HG03135 (cell line): Measurements from ENCODE around the gene JAK2.
"Not testable (repeated sequence)": the region's sequence is repeated elsewhere in the genome, so short reads cannot be mapped to it uniquely, and the experiment has no call there.

Source experiments
- ATAC-seq: cut with Tn5 transposase; IDR thresholded peaks from one replicate; pipeline ENCODE4 v1.9.1; 2021; ENCODE audit warnings: mild to moderate bottlenecking, moderate library complexity; ENCODE audit not compliant: unreplicated experiment

The JAK2 gene

DNA sequence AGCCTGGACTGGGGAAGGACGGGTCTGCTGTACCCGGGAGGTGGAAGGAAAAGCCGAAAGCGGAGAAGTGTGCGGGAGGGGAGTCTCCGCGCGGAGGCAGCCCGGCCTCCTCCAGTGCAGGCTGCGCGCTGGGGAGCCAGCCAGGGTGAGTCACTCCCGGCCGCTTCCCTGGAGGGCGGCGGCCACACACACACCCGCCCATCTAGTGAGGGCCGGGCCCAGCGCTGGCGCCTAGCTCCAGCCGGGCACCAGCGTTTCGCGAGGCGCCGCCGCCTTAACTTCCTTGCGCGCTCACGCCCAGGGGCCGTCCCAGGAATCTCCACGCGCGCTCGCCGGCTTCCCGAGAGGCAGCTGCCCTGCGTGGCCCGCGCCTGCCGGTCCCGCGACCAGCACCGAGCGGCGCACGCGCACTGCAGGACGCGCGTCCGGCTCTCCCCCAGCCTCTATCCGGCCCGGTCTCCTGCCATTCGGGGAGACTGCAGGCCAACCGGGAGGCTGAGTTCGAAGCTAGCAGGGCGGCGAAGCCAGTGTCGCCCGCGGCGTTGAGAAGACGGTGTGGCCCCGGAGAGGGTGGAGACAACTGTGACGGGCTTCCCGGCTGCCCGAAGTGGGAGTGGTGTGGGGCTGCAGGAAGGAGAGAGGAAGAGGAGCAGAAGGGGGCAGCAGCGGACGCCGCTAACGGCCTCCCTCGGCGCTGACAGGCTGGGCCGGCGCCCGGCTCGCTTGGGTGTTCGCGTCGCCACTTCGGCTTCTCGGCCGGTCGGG lies at the start of gene JAK2:
Gene JAK2, plus strand, starts transcription at position 652 of the 765 bp plus-strand sequence. CDS start 36,716 bp downstream, outside the sequence.
- peak; percentile 63 for ATAC-seq

DNA sequence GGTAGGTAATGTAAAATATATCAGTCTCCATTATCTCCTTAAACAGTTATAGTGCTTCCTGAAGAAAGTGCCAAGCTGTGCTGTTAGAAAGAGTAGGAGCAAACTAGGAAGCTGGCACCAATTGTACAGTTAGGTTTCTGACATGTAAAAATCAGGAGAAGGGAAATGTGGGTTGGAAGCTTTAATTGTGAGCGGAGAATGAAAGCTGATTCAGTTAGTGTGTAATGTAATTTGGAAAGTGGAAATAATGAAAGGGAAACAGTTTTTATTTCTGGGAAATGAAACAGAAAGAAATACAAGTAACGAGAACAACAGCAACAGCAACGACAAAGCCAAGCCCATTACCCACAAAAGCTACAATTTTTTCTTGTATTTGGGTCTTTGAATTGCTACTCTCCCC lies 48.8 kb upstream of the JAK2 start:
- ATAC-seq, result peak; percentile 39

DNA sequence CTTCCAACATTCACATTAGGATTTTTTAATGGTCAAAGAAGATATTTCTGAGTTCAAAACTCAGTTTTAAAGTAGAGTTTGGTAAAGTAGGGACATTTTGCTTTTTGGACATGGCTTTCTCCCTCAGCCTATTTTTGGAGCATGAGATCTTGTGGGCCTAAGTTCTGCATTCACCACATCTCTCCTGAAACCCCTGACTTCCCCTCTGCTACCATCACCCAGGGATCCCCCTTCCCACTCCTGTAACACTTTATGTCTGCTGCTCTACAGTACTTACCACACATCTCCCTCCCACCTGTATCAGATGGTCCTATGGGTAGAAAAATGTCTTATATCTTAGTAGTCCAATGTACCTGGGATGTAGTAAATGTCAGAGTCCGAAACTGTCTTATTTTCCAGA lies 48.2 kb upstream of the JAK2 start:
- ATAC-seq, result no peak

DNA sequence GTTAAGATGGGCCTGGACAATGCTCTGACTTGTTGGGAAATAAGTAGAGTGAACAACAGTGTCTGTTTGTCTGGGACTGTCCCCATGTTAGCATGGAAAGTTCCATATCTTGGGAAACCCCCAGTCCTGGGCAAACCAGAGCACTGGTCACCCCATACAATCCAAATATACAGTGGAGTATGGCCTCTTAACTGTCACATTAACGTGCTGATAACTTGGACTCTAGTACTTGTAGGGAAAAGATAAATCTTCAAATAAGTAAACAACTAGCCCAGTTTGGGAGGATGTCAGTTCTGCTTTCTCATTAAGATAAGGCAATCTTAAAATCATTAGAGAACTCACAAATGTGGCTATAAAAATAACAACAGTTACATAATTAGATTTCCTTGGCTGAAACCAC lies 47.6 kb upstream of the JAK2 start:
- no peak for ATAC-seq

DNA sequence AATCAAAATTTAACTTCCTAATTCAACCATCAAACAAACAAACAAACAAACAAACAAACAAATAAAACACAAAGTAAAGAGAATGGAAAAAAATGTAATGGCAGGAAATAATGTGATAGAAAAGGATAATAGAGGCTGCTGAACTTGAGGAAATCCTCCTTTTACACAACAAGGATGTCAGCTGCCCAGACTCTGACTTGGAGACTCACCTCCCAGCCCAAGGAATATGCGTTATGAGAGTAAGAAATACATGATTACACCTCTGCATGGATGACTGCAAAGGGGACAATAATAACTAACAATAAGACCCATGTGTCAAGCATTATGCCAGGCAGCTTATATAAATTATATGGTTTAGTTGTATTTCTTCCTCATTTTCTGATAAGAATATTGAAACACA lies 46.6 kb upstream of the JAK2 start:
- no peak for ATAC-seq

DNA sequence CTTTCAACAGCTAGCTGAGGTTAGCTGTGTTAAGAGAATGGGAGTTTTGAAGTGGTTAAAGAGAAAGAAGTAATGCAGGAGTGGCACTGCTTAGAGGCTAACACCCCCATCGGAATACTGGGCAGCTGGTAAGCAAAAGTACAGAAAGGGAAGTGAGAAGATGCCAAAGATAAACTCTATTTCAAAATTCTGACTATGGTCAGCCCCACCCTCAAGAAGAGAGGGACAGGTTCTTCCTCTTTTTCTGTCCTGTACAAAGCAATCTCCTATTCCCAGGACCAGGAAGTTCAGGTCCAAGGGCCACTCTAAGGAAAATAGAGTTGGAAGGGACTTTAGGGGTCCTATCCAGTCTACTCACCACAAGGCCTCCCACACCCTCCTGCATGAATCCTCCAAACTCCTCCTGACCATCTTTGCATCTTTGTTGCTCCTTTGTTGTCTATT lies 45.9 kb upstream of the JAK2 start:
- ATAC-seq, result peak; percentile 72

DNA sequence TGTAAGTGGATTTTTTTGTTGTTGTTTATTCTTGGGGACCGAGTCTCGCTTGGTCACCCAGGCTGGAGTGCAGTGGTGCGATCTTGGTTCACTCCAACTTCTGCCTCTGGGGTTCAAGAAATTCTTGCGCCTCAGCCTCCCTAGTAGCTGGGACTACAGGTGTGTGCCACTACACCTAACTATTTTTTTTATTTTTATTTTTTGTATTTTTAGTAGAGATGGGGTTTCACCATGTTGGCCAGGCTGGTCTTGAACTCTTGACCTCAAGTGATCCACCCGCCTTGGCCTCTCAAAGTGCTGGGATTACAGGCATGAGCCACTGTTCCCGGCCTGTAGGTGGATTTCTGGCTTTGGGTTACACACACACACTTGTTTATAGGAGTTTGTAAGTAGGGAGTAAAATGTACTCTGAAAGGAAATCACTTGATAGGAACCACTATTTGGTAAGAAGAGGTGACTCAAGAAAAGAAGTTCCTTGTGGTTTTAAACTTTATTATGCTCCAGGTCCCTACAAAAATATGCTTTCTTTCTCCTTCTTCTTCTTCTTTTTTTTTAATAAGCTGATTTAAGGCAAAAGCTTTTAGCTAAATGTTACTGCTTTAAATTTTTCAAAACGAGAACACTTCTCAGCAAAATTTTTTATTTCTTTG lies 42.9 kb upstream of the JAK2 start:
- ATAC-seq, result not testable (repeated sequence)

DNA sequence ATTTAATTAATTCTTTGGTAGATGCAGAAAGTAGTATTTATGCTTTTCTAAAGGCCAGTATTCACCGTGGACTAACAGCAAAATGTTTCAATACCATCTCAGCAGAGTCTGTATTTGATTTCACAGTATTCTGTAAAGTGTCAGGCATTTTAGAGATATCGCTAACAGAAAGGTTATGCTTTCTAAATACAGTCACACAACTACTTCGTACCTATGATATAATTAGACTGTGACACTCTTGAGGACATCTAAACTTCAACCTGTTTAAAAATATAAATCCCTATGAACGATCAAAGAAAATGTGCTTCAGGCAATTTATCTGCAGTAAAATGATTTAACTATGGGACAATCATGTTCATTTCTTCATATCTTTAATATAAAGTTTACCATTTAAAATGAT lies 41.7 kb upstream of the JAK2 start:
- no peak for ATAC-seq

DNA sequence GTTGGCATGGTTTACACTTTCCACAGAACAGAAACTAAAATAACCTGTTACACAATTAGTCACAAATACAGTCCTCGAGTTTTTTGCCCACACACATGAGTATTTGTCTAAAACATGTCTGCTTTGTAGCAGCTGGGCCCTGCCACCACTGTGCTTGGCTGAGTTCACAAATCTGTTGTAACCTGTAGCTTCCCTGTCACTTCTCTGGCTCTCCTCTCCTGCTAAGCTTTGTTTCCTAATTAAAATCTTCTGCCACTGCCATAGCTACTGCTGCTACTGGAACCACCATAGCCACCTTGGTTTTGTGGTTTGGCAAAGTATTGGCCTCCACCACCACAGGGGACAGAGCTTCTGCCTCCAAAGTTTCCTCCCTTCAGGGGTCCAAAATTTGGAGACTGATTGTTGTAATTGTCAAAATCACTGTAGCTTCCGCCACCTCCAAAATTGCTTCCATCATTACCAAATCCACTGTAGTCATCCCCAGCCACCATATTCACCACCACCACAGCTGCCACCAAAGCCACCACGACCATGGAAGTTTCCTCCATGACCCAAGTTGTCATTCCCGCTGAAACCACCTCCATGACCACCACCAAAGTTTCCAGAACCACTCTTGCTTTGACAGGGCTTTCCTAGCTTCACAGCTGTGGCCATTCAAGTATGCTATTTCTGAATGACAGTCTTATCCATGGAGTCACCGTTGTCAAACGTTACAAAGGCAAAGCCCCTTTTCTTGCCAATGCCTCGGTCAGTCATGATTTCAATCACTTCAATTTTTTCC lies 40.5 kb upstream of the JAK2 start:
- not testable (repeated sequence) for ATAC-seq

DNA sequence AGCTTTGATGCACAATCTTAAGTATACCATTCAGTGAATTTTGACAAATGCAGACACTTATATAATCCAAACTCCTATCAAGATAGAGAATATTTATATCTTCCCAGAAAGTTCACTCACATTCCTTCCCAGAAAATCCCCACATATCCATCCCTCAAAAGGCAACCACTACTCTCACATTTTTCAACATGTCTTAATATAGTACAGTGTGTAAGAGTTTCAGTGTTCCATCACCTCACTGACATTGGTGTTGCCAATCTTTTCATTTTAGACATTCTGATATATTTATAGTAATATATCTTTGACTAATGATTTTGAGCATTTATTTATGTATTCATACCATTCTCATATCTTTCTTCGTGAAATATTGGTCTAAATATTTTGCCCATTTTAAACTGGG lies 38.1 kb upstream of the JAK2 start:
- no peak for ATAC-seq

DNA sequence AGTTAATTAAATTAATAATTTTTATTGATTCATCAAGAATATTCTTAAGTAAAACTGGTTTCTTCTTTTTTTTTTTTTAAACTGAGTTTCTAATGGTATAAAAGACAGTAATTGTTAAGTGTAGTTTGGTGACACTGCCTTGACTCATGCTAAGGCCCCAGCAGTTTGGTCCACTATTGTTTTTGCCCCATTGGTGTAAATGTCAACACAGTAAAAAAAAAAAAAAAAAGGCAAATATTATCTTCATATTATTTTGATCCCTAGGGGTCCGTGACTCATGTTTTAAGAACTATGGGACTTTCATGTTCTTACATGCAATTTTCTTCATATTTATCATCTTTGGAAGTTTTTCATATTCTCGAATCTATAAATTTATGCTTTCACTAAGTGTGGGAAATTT lies 29.2 kb upstream of the JAK2 start:
- no peak for ATAC-seq

DNA sequence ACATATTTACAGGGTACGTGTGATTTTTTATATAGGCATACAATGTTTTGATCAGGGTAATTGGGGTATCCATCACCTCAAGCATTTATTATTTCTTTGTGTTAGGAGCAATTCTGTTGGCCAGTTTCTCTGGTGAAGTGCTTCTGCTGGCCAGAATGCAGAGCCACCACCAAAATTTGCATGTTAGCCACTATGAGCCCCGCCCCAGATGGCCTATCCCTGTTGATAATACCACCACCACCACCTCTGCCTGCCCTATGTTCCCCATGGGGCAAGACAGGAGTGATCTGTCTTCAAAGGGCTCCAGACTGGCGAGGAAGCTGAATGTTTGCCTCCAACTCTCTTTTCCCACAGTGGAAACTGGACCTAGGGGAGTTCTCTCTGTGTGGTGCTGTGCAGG lies 26.0 kb upstream of the JAK2 start:
- no peak for ATAC-seq

DNA sequence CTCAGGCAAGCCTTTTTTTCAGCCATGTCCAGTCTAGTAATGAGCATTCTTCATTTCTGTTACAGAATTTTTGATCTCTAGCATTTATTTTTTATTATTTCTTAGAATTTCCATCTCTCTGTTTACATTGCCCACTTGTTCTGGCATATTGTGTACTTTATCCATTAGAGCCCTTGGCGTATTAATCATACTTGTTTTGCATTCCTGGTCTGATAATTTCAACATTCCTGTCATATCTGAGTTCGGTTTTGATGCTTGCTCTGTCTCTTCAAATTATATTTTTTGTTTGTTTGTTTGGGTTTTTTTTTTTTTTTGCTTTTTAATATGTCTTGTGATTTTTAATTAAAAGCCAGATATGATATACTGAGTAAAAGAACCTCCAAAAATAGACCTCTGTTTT lies 23.0 kb upstream of the JAK2 start:
- no peak for ATAC-seq

DNA sequence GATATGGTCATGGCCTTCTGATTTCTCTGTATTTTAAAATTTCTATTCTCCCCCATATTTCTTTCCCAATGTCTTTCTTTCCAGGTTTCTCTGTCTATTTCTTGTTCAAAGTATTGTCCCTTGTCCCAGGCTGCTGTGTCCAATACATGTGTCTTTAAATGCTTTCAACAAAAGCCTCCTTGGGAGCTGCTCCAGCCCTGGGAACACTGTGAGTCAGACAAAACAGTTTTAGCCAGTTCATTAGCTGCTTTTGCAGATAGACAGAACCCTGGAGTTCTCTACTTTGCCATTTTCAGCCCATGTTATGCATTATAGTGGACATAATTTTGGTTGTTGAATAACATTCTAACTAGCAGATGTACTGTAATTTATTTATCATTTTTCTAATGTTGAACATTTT lies 20.5 kb upstream of the JAK2 start:
- ATAC-seq, result no peak

DNA sequence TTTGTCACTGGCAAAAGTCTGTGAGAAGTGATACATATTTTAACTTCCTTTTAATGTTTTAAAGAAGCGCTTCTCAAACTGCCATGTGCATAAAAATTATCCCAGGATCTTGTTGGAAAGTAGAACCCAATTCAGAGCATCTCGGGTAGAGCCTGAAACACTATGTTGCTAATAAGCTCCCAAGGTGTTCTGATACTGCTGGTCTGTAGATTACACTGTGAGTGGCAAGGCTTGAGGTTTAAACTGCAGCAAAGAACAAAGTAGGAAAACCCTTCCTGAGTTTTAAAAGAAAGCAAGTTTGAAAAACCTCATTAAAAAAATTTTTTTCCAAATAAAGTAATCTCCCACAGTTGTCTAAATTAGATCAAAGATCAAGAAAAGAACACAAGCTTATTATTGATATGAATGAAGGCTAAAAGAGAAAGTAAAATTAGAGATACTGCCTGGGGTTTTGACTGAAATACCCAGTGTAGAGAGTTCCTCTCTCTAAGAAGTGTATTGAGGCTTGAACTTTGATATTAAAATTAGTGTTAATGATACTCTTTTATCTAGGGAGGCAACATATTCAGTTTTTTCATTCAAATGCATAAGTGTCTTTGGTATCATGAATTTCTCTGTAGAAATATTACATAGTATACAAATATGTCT lies 19.8 kb upstream of the JAK2 start:
- ATAC-seq, result no peak

DNA sequence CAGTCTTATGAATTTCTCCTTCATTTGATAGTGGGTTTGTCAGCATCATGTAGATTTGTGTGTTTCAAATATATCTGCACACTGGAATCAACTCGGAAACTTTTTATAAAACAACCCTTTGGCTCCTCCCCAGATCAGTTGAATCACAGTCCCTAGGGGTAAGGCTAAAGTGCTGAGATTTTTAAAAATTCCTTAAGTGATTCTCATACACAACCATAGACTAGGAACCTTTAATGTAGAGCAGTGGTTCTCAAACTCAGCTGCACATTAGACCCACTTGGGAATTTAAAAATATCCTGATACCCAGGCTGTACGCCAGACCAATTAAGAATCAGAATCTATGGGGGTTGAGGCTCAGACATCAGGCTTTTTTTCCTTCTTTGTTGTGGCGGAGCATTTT lies 17.5 kb upstream of the JAK2 start:
- ATAC-seq, result no peak

DNA sequence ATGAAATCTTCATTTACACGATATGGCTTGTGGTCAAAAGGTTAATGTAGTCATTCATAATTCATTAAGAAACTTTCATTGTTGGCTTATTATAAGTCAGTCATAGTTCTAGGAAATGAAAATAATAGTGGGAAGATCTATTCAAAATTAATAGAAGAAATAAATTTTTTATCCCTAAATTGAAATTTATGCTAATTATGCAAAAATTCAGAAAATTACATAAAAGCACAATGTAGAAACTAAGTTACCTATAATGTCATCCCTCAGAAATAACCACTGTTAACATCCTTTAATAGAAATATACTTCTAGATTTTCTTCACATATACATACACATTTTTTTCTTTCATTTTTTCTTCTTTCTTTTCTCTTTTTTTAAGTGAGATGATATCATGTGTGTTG lies 15.9 kb upstream of the JAK2 start:
- no peak for ATAC-seq

DNA sequence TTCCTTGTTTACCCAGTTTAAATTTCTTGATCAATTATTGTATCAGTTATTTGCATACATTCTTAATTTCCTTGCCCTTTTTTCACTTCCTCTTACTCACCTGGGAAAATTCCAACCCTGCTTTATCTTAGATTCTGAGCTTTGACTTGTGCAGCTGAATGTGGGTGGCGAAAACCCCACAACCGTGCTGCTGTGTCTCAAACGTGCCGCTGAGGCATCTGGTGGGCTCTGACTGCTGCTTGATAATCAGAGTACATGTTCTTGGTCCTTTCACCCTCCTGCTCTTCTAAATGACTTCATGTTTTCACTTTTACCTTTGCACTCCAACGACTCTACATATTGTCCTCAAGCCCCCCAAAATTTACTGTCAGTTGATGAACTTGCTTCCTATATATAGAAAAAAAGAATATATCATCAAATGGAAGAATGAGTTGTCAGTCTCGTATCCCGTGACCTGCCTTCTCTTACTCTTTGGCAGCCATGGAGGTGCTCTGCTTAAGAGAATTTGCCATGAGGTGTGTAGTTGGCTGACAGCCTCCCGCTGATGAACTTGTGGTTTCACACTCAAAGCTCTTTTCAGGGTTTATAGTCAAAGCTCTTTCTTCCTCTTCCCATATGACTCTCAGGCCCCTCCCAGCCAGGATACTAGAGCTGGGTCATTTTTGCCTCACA lies 14.0 kb upstream of the JAK2 start:
- ATAC-seq, result peak; percentile 81

DNA sequence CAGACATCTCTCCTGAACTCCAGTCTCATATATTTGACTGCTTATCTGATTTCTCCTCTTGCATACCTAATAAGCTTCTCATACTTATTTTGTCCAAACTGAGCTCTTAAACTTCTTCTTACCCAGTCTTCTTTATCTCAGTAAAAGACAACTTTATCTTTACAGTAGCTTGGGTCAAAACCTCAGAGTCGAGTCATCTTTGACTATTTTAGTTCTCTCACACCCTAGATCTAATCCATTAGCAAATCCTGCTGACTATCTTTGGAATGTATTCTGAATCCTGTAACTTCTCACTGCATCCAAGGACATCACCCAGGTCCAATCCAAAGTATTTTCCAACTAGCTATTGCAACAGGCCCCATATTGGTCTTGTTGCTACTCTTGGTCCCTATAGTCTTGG lies 11.8 kb upstream of the JAK2 start:
- ATAC-seq, result no peak

DNA sequence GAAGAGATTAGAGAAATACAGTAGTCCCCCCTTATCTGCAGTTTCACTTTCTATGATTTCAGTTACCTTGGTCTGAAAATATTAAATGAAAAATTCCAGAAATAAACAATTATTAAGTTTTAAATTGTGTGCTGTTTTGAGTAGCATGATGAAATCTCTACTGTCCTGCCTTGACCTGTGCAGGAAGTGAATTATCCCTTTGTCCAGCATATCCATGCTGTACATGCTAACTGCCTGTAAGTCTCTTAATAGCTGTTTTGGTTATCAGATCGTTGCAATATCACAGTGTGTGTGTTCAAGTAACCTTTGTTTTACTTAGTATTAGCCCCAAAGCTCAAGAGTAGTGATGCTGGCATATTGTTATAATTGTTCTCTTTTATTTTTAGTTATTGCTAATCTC lies 11.2 kb upstream of the JAK2 start:
- no peak for ATAC-seq

DNA sequence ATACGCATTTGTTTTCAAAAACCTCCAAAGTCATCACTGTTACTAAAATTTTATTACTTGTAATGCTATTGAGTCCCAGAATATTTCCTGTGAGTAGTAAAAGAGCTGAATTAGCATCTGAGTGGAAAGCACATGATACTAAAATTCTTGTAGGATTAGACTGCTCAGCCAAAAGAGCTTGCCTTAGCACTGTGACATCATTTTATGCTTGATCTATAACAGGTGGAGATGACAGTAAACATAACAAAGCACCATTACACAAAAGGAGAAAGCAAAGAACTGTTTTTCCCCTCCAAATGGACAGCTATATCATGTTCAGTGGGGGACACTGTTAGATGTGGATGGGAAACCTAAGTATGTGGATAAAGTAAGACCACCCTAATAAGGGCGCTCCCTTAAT lies 5.8 kb upstream of the JAK2 start:
- ATAC-seq, result no peak
